ENCODE data around the gene GRK5.
A peak's percentile ranks its signal among the peaks of the same experiment; 100 is the strongest.
"Not testable (repeated sequence)": the region's sequence is repeated elsewhere in the genome, so short reads cannot be mapped to it uniquely, and the experiment has no call there.

Gene GRK5

GRCh38 chr10:119207366-119207666 is at the start of gene GRK5:
GRK5 (plus strand) TSS chr10:119207571; CDS start chr10:119207918, 347 bp downstream.
- peak; percentile 74 for DNase-seq

GRCh38 chr10:119159332-119159731 is 48.0 kb upstream of the GRK5 start:
- no peak for DNase-seq

- no peak for DNase-seq
These were observed 45.5 kb upstream of the GRK5 start for GRCh38 chr10:119161680-119162451.

GRCh38 chr10:119162452-119163092 is 44.8 kb upstream of the GRK5 start:
- no peak for DNase-seq

- peak; percentile 36 for DNase-seq
These were observed 41.9 kb upstream of the GRK5 start, which contains the start of gene SFXN4 for GRCh38 chr10:119165171-119166117. SFXN4 (minus strand) TSS chr10:119165714; CDS start chr10:119165647, 67 bp downstream.

GRCh38 chr10:119166118-119166500 is 41.3 kb upstream of the GRK5 start:
- no peak for DNase-seq

GRCh38 chr10:119166564-119166963 is 40.8 kb upstream of the GRK5 start:
- no peak for DNase-seq

- DNase-seq = no peak
These were observed 40.3 kb upstream of the GRK5 start for GRCh38 chr10:119167041-119167440.

GRCh38 chr10:119174109-119174508 is 33.3 kb upstream of the GRK5 start:
- DNase-seq = no peak

- DNase-seq = no peak
These were observed 31.2 kb upstream of the GRK5 start for GRCh38 chr10:119176166-119176565.

- DNase-seq = no peak
These were observed 29.5 kb upstream of the GRK5 start for GRCh38 chr10:119177708-119178371.

GRCh38 chr10:119178372-119179119 is 28.8 kb upstream of the GRK5 start, which contains the start of gene PRDX3:
PRDX3 (minus strand) TSS chr10:119178812; CDS start chr10:119178790, 22 bp downstream.
- peak; percentile 90 for DNase-seq

GRCh38 chr10:119180850-119181400 is 26.4 kb upstream of the GRK5 start:
- not testable (repeated sequence) for DNase-seq

GRCh38 chr10:119183664-119184412 is 23.5 kb upstream of the GRK5 start:
- DNase-seq = no peak

- no peak for DNase-seq
These were observed 17.5 kb upstream of the GRK5 start for GRCh38 chr10:119189811-119190282.

GRCh38 chr10:119190353-119190752 is 17.0 kb upstream of the GRK5 start:
- no peak for DNase-seq

GRCh38 chr10:119190954-119191785 is 16.2 kb upstream of the GRK5 start:
- DNase-seq = no peak

GRCh38 chr10:119191881-119192280 is 15.5 kb upstream of the GRK5 start:
- no peak for DNase-seq

- DNase-seq = no peak
These were observed 9.4 kb upstream of the GRK5 start for GRCh38 chr10:119197921-119198320.

GRCh38 chr10:119198438-119198837 is 8.9 kb upstream of the GRK5 start:
- DNase-seq = no peak

Data from NCI-H1092 treated with DMSO at 0.1 percent for 48 hours (cell line).